Activated CD8-positive, alpha-beta memory T cell treated with anti-CD3 and anti-CD28 coated beads for 24 hours (primary cell): ENCODE results near the gene SPRYD3.

Source experiments
- DNase-seq: peaks from one replicate; pipeline ENCODE4 v3.0.0-alpha.2; 2020

Gene SPRYD3

GRCh38 chr12:53077030-53077429 is 2.2 kb downstream of the SPRYD3 start:
- no peak for DNase-seq

DNA sequence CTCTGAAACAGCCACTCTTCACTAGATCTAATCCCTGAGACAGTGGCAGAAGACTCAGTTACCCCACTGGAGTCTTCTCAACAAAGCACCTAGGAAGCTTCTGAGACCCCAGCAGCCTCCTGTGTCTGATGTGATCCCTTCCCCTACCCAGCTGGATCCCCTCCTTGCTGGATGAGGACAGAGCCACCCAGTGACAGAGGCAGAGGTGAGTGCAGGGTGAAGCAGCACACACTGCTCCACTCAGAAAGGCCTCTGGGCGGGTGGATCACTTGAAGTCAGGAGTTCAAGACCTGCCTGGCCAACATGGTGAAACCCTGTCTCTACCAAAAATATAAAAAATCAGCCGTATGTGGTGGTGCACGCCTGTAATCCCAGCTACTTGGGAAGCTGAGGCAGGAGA is 2.7 kb downstream of the SPRYD3 start:
- no peak for DNase-seq

GRCh38 chr12:53074999-53075370 is 4.2 kb downstream of the SPRYD3 start:
- no peak for DNase-seq

- no peak for DNase-seq
These were observed 4.7 kb downstream of the SPRYD3 start for GRCh38 chr12:53074283-53074998.

- no peak for DNase-seq
These were observed 5.3 kb downstream of the SPRYD3 start for GRCh38 chr12:53073881-53074280.

- no peak for DNase-seq
These were observed 7.3 kb downstream of the SPRYD3 start for GRCh38 chr12:53071591-53072551.

DNA sequence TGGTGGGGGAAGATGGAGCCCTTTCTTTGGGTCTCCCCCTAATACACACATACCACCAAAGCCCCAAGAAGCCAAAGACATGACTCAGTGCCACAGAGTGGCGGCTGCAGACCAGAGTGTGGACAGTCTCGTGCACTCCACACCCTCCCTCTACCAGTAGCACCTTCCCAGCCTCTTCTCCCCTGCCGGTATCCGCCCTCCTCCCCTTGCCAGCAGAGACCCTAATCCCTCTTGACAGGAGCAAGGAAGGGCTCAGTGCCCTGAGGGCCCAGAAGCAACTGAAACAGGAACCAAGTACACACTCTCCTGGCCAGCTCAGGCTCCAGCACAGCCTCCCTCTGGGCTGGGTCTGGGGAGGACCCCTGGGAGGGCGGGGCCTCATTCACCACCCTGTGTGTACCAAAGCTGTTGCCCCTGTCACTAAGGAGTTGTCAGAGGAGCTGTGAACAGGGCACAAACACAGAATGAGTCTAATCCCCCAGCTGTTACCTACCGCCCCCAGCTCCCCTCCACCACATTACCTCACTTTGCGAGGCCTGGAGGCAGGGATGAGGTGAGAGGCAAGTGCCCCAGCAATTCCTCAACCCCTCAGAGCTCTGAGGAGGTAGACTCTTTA is 8.2 kb downstream of the SPRYD3 start:
- no peak for DNase-seq

DNA sequence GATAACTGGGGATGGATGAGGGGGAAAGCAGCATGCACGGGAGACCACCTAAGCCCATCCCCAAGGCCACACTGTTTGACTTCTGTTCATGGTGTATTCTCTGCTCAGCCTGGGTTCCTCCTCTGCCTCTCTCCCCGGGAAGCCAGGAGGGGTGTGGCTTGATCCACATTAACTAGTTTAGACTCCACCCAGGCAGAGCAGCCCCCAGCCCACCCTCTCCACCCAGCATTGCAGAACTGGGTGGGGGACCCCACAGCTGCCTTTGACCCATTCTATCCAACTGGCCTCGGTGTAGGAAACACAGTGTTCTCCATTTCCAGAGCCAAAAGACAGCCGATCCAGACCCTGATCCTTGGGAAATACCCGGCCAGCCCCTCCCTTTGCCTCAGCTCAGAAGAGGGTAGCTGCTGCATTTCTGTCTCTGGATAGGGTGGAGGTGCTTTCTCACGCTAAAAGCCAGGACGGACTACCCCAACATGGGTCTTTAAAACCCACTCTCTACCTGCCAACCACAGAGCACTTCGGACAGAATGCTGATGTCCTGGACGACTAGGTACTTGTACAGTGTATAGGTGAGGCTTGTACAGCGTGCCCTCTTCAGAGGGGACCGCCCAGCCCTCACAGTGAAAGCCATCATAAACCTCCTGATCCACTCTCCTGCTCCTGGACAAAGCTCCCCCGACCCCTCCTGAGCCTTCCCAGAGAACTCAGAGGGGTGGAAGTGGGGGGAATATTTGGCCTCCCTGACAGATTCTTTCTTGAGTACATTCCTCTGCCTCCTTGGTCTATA is 9.4 kb downstream of the SPRYD3 start:
- DNase-seq: no peak

GRCh38 chr12:53068811-53069585 is 10.2 kb downstream of the SPRYD3 start:
- no peak for DNase-seq

- DNase-seq: no peak
These were observed 11.0 kb downstream of the SPRYD3 start for GRCh38 chr12:53067993-53068770.

DNA sequence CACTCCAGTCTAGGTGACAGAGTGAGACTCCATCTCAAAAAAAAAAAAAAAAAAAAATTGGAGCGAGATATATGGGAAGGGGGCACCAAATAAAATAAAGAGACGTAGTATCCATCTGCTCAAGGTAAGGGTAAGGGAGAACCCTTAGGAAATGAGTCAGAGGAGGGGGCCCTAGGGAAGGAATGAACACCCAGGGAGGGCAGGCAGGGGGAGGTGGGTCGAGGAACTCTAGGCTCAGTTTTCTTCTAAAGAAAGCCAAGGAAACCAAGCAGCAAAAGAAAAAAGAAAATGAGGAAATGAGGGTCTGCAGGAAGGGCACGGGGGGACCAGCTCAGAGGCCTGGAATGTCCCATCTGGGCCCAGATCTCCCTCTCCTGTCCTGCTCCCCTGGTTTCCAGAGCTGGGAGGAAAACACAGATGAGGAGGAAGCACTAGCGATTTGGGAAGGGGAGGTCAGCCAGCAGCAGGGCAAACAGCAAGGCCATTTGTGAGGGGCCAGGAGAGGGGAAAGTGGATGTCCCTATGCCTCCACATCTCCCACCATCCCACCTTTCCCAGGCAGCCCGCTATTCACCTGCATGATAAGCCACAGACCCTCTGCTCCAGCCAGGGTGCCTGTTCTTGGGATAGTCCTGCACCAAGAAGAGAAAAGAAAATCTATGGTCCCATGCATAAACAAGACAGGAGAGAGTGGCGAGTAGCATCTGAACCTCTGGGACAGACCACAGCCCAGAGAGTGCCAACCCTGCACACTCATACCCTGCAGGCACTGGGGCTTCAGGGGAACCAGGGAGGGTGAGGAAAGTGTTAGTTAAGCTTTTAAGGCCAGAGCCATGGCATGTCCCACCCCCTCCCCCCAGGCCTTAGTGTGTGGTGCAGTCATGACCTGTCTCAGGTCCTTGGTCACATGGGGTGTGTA is 11.9 kb downstream of the SPRYD3 start:
- DNase-seq: no peak

DNA sequence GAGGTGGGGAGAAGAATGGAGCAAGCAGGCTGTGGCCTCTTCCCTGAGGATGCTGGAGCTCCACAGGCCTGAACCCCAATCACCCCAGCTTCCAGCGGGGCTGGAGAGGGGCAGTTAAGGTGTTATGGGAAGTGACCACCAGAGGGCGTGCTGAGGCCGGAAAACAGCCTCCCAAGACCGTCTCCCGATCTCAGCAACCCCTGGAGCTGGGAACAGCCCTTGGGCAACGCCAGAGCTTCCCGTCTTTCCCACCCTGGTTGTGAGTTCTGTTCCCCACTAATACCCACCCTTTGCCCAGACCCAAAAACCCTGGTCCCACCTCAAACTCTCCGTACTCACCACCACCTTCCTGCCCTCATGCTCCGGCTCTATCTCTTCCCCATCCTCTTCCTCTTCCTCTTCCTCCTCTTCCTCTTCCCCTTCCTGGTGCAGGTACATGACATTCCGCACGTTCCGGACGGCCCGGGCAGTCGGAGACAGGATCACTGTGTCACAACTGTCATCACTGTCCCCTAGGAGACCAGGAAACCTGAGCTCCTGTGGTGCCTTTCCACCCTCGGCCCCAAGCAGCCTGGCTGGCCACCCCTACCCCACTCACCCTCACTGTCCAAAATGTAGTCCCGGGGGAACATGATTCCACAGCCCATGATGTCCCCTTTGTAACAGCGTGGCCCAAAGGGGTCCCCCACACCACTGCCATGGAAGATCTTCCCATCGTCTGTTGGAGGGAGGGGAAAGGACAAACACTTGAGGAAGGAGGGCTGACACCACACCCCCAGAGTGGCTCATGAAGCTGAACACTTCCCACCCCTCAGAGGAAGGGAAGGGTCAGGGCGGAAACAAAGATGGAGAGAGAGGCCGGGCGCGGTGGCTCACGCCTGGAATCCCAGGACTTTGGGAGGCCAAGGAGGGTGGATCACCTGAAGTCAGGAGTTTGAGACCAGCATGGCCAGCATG is 12.9 kb downstream of the SPRYD3 start:
- DNase-seq: peak; percentile 88

DNA sequence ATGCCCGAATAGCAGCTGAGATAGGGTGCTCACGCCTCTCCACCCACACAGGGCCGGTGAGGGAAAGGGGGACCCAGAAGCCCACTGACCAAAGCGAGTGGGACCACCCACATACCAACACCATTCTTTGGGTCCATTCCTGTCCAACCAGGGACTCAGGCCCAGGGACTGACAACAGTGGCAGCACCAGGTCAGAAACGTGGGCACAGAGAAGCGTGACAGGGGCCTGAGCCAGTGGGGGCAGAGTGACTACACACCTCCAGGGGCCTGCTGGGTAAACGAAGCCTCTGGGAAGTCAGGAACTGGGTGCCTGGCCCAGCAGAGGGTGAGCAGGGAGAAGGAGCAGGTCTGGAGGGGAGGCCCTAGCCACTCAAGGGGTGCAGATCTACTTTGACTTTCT is 13.7 kb downstream of the SPRYD3 start:
- no peak for DNase-seq

DNA sequence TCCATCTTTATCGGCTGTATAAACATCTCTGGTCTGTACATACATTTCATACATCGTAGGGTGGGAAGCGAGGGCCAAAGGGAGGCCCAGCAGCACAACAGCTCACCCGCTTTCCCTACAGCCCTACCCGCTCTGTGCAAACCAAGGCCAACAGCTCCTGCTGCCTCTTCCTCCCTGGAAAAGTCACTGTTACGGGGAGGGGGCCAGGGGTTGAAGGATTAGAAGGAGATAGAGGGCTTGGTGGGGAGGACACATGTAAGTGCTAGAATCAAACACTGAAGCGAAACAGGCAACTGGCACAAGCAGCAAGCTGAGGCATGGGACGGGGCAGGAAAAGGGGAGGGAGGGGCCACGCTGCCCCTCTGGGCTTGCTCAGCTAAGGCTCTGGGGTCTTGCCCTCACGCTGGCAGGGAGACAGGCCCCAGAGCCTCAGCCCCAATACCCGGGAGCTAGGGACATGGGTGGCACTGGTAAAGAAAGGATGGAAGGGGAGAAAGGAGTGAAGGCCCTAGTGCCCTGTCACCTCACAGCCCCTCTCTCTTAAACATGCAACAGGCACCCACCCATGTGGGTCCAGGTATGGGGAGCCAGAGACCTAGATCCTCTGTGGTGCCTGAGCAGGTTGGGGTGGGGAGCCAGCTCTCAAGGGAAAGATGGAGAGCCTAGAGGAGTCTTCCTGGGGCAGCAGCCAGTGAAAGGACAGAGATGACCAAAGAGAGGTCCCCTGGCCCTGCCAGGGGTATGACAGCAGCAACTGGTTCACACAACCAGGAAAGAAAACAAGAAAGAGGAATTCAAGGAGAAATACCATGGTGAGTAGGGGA is 14.4 kb downstream of the SPRYD3 start:
- DNase-seq: no peak

- no peak for DNase-seq
These were observed 15.2 kb downstream of the SPRYD3 start for GRCh38 chr12:53063708-53064612.

DNA sequence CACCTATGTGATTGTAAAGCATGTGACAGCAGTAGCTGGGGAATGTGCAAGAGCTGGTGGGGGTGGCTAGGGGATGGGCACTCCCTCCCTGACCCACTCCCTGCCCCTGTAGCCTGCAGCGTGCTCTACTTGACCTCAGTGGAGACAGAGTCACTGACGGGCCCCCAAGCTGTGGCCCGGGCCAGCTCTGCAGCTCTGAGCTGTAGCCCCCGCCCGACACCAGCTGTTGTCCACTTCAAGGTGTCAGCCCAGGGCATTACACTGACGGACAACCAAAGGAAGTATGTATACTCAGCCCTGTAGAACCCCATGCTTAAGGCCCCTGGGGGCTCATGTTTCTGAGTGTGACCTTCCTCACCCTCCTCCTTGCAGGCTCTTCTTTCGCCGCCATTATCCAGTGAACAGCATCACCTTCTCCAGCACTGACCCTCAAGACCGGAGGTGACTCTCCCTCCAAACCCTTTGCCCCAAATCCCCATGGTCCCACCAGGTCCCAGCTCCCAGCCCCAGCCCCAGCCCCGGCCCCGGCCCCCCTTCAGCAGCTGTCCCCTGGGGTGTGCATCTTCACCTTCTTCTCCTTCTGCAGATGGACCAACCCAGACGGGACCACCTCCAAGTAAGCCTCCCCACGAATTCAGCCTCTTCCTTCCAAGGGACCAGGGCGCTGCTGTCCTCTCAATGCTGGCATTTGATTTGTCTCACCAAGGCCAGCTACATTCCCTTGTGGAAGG is 16.0 kb downstream of the SPRYD3 start:
- DNase-seq: no peak
